Measurements from ENCODE around the gene RNF32. TPM values are rescaled to one million over a fixed set of nuclear protein-coding genes. Genes with fewer than 3 reads are reported as not detected.

RNF32 gene
- total and polyA plus RNA-seq, 2 of the 13 experiments (the other 11 are each of a cell fraction or from before 2014, with no cell fraction given): not detected

GRCh38 chr7:156655983-156656382 lies 15.4 kb downstream of the RNF32 start:
- no peak overlapping the region for H2AFZ ChIP-seq (ENCODE audit: low read length)
- in situ Hi-C loops (cut with HindIII; ENCODE audit: extremely low pct_ligation_motif_present, low pct_unique_long_range_greater_than_20kb): loop anchor here (10.0 kb wide), 1 partner anchor 109 kb away; no protein-coding TSS in a partner anchor
- no peak overlapping the region for H3K9ac ChIP-seq (ENCODE audit: insufficient read depth, low read depth, low read length)
- intact Hi-C loops (cut with micrococcal nuclease; ENCODE audit: unreplicated experiment): no loop called here
- 57% methylated on average over 4 of the region's 4 CpGs for WGBS (ENCODE audit: low lambda C conversion rate)
- H3K36me3 ChIP-seq (replicated peaks in 1 of 2; ENCODE audit: control insufficient read depth in 1 of 2, insufficient read depth in 2 of 2, low read length in 2 of 2): no peaks in the 10 kb centered on the region
- no peaks in the 10 kb centered on the region for H3K9me3 ChIP-seq (ENCODE audit: low read length)
- H3K4me1 ChIP-seq (ENCODE audit: insufficient read depth, low read length): no peaks in the 10 kb centered on the region
- DNase-seq (ENCODE audit: low spot score) (no peak), ATAC-seq (no peak), FAIRE-seq (no peak)
- ChIA-PET POLR2A (no interaction called here), CTCF (ENCODE audit: low intra/inter-chr PET ratio, low total read pairs) (no interaction called here)
- no peak overlapping the region for H3K27ac ChIP-seq (ENCODE audit: extremely low read length, insufficient read depth, low read length)
- H3K4me3 ChIP-seq (replicated peaks in 1 of 3; ENCODE audit: insufficient read depth in 1 of 3, low read depth in 2 of 3, low read length in 3 of 3): no peak overlapping the region
- H4K20me1 ChIP-seq (ENCODE audit: insufficient read depth, low read length): no peaks in the 10 kb centered on the region
- TF ChIP-seq FOSL2 (CRISPR knock-in tag; IDR thresholded peaks at IDR 0.05) (no peak), ZKSCAN1 (IDR thresholded peaks at IDR 0.05; ENCODE audit: low read length) (peak; percentile 71; the same call in 1 of the 2 replicates)
- H3K79me2 ChIP-seq (ENCODE audit: insufficient read depth, low read length): no peaks in the 10 kb centered on the region
- no TSS peak for BruUV-seq (replicated peaks)
- H3K27me3 ChIP-seq (ENCODE audit: control insufficient read depth in 1 of 2, insufficient read depth in 2 of 2, low read length in 2 of 2): no peaks in the 10 kb centered on the region
- no peak overlapping the region for H3K4me2 ChIP-seq (ENCODE audit: low read depth, low read length)

- Histone ChIP-seq H3K4me1 (ENCODE audit: insufficient read depth, low read length) (no peaks in the 10 kb centered on the region), H4K20me1 (ENCODE audit: insufficient read depth, low read length) (no peaks in the 10 kb centered on the region), H2AFZ (ENCODE audit: low read length) (no peak overlapping the region), H3K9ac (ENCODE audit: insufficient read depth, low read depth, low read length) (no peak overlapping the region), H3K79me2 (ENCODE audit: insufficient read depth, low read length) (no peaks in the 10 kb centered on the region), H3K9me3 (ENCODE audit: low read length) (no peaks in the 10 kb centered on the region), H3K36me3 (replicated peaks in 1 of 2; ENCODE audit: control insufficient read depth in 1 of 2, insufficient read depth in 2 of 2, low read length in 2 of 2) (no peaks in the 10 kb centered on the region), H3K27ac (ENCODE audit: extremely low read length, insufficient read depth, low read length) (no peak overlapping the region), H3K27me3 (ENCODE audit: control insufficient read depth in 1 of 2, insufficient read depth in 2 of 2, low read length in 2 of 2) (no peaks in the 10 kb centered on the region), H3K4me3 (replicated peaks in 1 of 3; ENCODE audit: insufficient read depth in 1 of 3, low read depth in 2 of 3, low read length in 3 of 3) (no peak overlapping the region), H3K4me2 (ENCODE audit: low read depth, low read length) (no peak overlapping the region)
- no peak; the same call in 2 of the 3 replicates for ATAC-seq
- 92% methylated on average over 7 of the region's 7 CpGs for WGBS (ENCODE audit: low lambda C conversion rate)
- POLR2A ChIA-PET: no interaction called here
- no peak for DNase-seq (ENCODE audit: low spot score)
- in situ Hi-C loops (cut with HindIII; ENCODE audit: extremely low pct_ligation_motif_present, low pct_unique_long_range_greater_than_20kb): loop anchor here (10.0 kb wide), 1 partner anchor 108 kb away; no protein-coding TSS in a partner anchor
- no TSS peak for BruUV-seq (replicated peaks)
- TF ChIP-seq PPARG (CRISPR knock-in tag; conservative IDR thresholded peaks at IDR 0.05): no peak
- no peak for TF ChIP-seq THAP7 (CRISPR knock-in tag; IDR thresholded peaks at IDR 0.05)
- no peak for TF ChIP-seq BCL6 (CRISPR knock-in tag; IDR thresholded peaks at IDR 0.05)
- TF ChIP-seq ZNF800 (CRISPR knock-in tag; IDR thresholded peaks at IDR 0.05): no peak
- TF ChIP-seq ZBTB33 (CRISPR knock-in tag; IDR thresholded peaks at IDR 0.05): peak; percentile 26; the same call in 1 of the 2 replicates
- no peak for TF ChIP-seq SKI (IDR thresholded peaks at IDR 0.05; ENCODE audit: partially characterized antibody)
- intact Hi-C loops (cut with micrococcal nuclease; ENCODE audit: unreplicated experiment): no loop called here
- CTCF ChIA-PET (ENCODE audit: low intra/inter-chr PET ratio, low total read pairs): no interaction called here
- FAIRE-seq: no peak
Measured at GRCh38 chr7:156656598-156656997, 16.0 kb downstream of the RNF32 start.

All from HepG2 (cell line).